GM12892 (cell line): ENCODE results near the gene ZFHX3.

ENCODE experiments used
- POLR2A ChIP-seq: IDR thresholded peaks from 2 replicates; pipeline ENCODE4 v1.6.1; 2011; ENCODE audit warnings: low read depth, low read length, control low read depth
- POLR2AphosphoS5 ChIP-seq: IDR thresholded peaks from 2 replicates; pipeline ENCODE4 v1.6.1; 2011; ENCODE audit warnings: low read depth, low read length, control low read depth
- TAF1 ChIP-seq: IDR thresholded peaks from 2 replicates; pipeline ENCODE4 v1.6.1; 2011; ENCODE audit warnings: low read depth, mild to moderate bottlenecking, control low read depth, low read length, borderline replicate concordance

GRCh38 chr16:72862090-72862489, 185.8 kb downstream of the ZFHX3 start:
- no peak for TF ChIP-seq POLR2A
- TF ChIP-seq POLR2AphosphoS5 = no peak
- no peak for TF ChIP-seq TAF1
